Colonic mucosa (tissue), 4 donors: ENCODE data around the gene CPNE7. TPM values are rescaled to one million over a fixed set of nuclear protein-coding genes. Genes with fewer than 3 reads are reported as not detected.

Source experiments
- DNase-seq: peaks from one replicate; pipeline ENCODE4 v3.0.0-alpha.2; 2020
- H3K27ac ChIP-seq: fragments of 200-600 bp; one replicate; pipeline ENCODE4 v1.8.0; 2021
- H3K27me3 ChIP-seq: fragments of 200-600 bp; one replicate; pipeline ENCODE4 v1.8.0; 2021
- H3K36me3 ChIP-seq: fragments of 200-600 bp; one replicate; pipeline ENCODE4 v1.8.0; 2021
- H3K4me1 ChIP-seq: fragments of 200-600 bp; one replicate; pipeline ENCODE4 v1.8.0; 2021; ENCODE audit warnings: mild to moderate bottlenecking
- H3K4me3 ChIP-seq: fragments of 200-600 bp; one replicate; pipeline ENCODE4 v1.8.0; 2021
- H3K9ac ChIP-seq, 2 donors: one replicate each; pipeline ENCODE4 v1.7.0; 2013; ENCODE audit warnings: control low read depth in 2 of 2, low read depth in 2 of 2, low read length in 2 of 2
- H3K9me3 ChIP-seq: fragments of 200-600 bp; one replicate; pipeline ENCODE4 v1.8.0; 2021
- intact Hi-C: fragments of 100-400 bp; cut with DNase I; formaldehyde crosslinking; loops from one replicate; pipeline ENCODE4 v1.14.1; 2022
- total RNA-seq, 2 donors: library from RNA; stranded (reverse); fragmentation: NEBNext Ultra II Directional in 1 of 2; extraction: Animal tissue kit (Norgen Biotek cat#: 25700) in 1 of 2; gene quantifications; one replicate each; pipeline ENCODE4 v1.2.1, GENCODE V29; 2021
- TF ChIP-seq, protein P1 (sequence below): fragments of 200-600 bp; IDR thresholded peaks from one replicate; pipeline ENCODE4 v1.8.0; 2022; ENCODE audit warnings: antibody characterized with exemption, mild to moderate bottlenecking
- donor health status: healthy.
- donor health status: DM: no; HTN: no; CAD: no.
- donor health status: DM: no; HTN: no; CAD: no.

The CPNE7 gene
- total RNA-seq, 2 donors from 2014 or later: 0.19 to 1.6 TPM

- TF ChIP-seq, protein P1, sequence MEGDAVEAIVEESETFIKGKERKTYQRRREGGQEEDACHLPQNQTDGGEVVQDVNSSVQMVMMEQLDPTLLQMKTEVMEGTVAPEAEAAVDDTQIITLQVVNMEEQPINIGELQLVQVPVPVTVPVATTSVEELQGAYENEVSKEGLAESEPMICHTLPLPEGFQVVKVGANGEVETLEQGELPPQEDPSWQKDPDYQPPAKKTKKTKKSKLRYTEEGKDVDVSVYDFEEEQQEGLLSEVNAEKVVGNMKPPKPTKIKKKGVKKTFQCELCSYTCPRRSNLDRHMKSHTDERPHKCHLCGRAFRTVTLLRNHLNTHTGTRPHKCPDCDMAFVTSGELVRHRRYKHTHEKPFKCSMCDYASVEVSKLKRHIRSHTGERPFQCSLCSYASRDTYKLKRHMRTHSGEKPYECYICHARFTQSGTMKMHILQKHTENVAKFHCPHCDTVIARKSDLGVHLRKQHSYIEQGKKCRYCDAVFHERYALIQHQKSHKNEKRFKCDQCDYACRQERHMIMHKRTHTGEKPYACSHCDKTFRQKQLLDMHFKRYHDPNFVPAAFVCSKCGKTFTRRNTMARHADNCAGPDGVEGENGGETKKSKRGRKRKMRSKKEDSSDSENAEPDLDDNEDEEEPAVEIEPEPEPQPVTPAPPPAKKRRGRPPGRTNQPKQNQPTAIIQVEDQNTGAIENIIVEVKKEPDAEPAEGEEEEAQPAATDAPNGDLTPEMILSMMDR: no peak
- no peaks in the 10 kb centered on the region for H3K36me3 ChIP-seq
- H3K27me3 ChIP-seq: peaks cover under 1% of the 10 kb centered on the region
- H3K4me3 ChIP-seq: no peak overlapping the region
- intact Hi-C loops: no loop called here
- peak; percentile 63 for DNase-seq
- H3K9ac ChIP-seq: peak overlapping the region; percentile 43 to 58
- H3K9me3 ChIP-seq: no peaks in the 10 kb centered on the region
- no peaks in the 10 kb centered on the region for H3K4me1 ChIP-seq
- peak overlapping the region; percentile 52 for H3K27ac ChIP-seq
These were observed 6.5 kb downstream of the CPNE7 start for GRCh38 chr16:89581861-89582563.

GRCh38 chr16:89582614-89583196 lies 7.1 kb downstream of the CPNE7 start:
- Histone ChIP-seq H3K27me3 (no peaks in the 10 kb centered on the region), H3K27ac (peak overlapping the region; percentile 52), H3K4me3 (no peak overlapping the region), H3K9ac (peak overlapping the region; percentile 43 to 58), H3K4me1 (no peaks in the 10 kb centered on the region), H3K9me3 (no peaks in the 10 kb centered on the region), H3K36me3 (no peaks in the 10 kb centered on the region)
- TF ChIP-seq, protein P1: no peak
- no peak for DNase-seq
- intact Hi-C loops: no loop called here

DNA sequence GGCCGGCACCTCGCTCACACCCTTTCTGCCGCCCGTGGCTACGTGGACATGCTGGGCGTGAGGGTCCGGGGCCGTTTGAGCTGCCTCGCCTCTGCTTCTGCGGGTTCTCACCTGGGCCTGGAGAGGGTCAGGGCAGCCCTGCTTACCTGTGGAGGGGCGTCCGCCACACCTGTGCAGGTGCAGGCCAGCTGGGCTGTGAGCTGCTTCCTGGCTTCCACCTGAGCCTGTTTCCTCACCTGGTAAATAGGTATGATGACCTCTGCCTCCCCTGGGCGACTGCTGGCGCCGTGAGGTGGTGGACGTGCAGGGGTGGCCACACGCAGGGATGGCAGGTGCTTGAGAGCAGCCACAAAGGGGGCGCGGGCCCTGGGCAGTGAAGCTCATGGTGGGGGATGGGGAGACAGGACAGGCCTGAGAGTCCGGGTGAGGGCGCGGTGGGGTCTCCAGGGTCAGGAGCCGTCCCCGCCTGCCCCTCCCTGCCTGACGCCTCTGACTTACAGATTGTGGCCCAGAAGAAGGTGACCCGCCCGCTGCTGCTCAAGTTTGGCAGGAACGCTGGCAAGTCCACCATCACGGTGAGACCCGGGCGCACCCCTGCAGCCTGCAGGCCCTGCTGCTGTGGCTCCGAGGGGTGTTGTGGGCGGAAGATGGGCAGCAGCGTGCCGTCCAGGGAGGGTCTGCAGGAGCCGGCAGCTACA lies 7.8 kb downstream of the CPNE7 start:
- no peak for DNase-seq
- intact Hi-C loops: no loop called here
- H3K27me3 ChIP-seq: no peaks in the 10 kb centered on the region
- TF ChIP-seq, protein P1: no peak
- H3K36me3 ChIP-seq: no peaks in the 10 kb centered on the region
- H3K9me3 ChIP-seq: no peaks in the 10 kb centered on the region
- H3K4me1 ChIP-seq: no peaks in the 10 kb centered on the region
- no peak overlapping the region for H3K9ac ChIP-seq
- H3K27ac ChIP-seq: no peak overlapping the region
- no peak overlapping the region for H3K4me3 ChIP-seq

DNA sequence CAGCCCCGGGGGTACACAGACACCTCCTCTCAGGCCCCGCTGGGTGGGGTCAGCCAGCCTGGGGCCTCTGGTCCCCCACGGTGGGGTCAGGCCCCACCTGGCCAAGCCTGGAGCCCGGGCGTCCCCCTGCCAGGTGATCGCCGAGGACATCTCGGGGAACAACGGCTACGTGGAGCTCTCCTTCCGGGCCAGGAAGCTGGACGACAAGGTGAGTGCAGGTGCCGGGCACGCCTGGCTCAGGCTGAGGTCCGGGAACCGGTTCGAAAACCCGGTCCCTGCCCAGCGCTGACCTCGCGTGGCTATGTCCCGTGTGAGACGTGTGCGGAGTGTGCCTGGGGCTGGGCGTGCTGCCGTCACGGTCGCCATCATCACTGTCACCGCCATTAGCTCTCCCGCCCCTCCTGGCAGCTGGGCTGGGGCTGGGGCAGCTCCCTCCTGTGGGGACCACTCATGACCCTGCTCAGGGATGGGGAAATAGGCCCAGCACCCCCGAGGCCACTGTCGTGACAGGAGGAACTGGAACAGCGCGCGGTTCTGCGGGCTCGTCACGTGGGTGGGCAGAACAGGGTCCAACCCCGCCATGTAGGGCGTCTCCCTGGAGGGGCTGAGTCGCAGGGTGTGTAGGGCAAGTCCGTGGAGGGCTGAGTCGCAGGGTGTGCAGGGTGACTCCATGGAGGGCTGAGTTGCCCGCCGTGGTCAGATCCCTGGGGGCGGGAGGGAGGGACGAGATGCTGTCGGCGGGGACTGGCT lies 8.5 kb downstream of the CPNE7 start:
- TF ChIP-seq, protein P1: no peak
- no peak overlapping the region for H3K27ac ChIP-seq
- H3K27me3 ChIP-seq: no peaks in the 10 kb centered on the region
- intact Hi-C loops: no loop called here
- H3K4me1 ChIP-seq: no peaks in the 10 kb centered on the region
- no peak overlapping the region for H3K4me3 ChIP-seq
- H3K9me3 ChIP-seq: no peaks in the 10 kb centered on the region
- DNase-seq: no peak
- H3K36me3 ChIP-seq: no peaks in the 10 kb centered on the region
- H3K9ac ChIP-seq: no peak overlapping the region
